Stomach (tissue), 4 donors: ENCODE measurements around the gene LDLR.

Source experiments
- EP300 ChIP-seq: sonication (generic); formaldehyde crosslinking; IDR thresholded peaks from one replicate; pipeline ENCODE4 v1.6.1; 2017; ENCODE audit warnings: antibody characterized with exemption
- POLR2A ChIP-seq, 4 donors: fragments of 450-650 bp; IDR thresholded peaks; one replicate each; pipeline ENCODE4 v1.6.1; 2016; ENCODE audit warnings: antibody characterized with exemption in 4 of 4, control low read depth in 2 of 4, mild to moderate bottlenecking in 1 of 4, moderate library complexity in 1 of 4
- TF ChIP-seq, protein P1 (sequence below), 7 experiments: fragments of 450-650 bp in 4 of 7; fragments of 200-600 bp in 3 of 7; sonication (generic) in 3 of 7; IDR thresholded peaks; one replicate each; pipeline ENCODE4 v1.5.1; 2016 to 2019; ENCODE audit warnings: antibody characterized with exemption in 7 of 7, control low read depth in 2 of 7, mild to moderate bottlenecking in 1 of 7

DNA sequence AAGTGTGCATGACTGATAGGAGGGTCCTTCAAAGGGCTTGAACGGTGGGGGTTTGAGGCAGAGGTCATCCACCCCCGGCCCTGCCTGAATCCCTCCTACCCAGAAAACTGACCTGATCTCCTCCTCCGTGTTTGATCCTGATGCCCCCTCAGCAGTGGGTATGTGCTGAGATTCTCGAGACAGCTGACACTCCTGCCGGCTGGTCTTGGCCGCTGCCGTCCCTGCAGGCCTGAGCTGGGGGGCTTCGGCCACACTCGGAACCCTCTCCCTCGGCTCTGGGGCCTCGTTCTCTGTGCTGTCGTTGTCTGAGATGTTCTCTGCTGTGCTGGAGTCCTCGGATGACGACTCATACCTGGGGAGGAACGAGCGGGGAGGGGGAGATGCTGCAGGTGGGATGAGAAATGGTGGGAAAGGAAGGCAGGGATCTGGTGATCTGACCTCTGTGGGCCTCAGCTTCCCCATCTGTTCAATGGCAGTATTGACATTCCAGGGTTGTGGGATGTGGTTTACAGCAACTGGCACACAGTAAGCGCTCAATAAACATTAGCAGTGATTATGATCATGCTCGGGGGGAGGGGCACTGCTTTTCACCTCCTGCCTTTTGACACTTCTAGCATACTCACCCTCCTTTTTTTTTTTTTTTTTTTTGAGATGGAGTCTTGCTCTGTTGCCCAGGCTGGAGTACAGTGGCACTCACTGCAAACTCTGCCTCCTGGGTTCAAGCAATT lies 87.4 kb downstream of the LDLR start:
- TF ChIP-seq, protein P1, sequence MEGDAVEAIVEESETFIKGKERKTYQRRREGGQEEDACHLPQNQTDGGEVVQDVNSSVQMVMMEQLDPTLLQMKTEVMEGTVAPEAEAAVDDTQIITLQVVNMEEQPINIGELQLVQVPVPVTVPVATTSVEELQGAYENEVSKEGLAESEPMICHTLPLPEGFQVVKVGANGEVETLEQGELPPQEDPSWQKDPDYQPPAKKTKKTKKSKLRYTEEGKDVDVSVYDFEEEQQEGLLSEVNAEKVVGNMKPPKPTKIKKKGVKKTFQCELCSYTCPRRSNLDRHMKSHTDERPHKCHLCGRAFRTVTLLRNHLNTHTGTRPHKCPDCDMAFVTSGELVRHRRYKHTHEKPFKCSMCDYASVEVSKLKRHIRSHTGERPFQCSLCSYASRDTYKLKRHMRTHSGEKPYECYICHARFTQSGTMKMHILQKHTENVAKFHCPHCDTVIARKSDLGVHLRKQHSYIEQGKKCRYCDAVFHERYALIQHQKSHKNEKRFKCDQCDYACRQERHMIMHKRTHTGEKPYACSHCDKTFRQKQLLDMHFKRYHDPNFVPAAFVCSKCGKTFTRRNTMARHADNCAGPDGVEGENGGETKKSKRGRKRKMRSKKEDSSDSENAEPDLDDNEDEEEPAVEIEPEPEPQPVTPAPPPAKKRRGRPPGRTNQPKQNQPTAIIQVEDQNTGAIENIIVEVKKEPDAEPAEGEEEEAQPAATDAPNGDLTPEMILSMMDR (IDR thresholded peaks at IDR 0.05), result no peak
- no peak for TF ChIP-seq POLR2A (IDR thresholded peaks at IDR 0.05)
- no peak for TF ChIP-seq EP300
